ENCODE data around the gene CFAP73. TPM values are rescaled to one million over a fixed set of nuclear protein-coding genes. Genes with fewer than 3 reads are reported as not detected.

CFAP73 gene
- total RNA-seq, 1 donor from 2014 or later = not detected

GRCh38 chr12:113119980-113120669, 29.4 kb upstream of the CFAP73 start:
- DNase-seq (ENCODE audit: low spot score) = no peak

- DNase-seq (ENCODE audit: low spot score) = no peak
Measured at GRCh38 chr12:113120670-113121370, 28.7 kb upstream of the CFAP73 start.

DNA sequence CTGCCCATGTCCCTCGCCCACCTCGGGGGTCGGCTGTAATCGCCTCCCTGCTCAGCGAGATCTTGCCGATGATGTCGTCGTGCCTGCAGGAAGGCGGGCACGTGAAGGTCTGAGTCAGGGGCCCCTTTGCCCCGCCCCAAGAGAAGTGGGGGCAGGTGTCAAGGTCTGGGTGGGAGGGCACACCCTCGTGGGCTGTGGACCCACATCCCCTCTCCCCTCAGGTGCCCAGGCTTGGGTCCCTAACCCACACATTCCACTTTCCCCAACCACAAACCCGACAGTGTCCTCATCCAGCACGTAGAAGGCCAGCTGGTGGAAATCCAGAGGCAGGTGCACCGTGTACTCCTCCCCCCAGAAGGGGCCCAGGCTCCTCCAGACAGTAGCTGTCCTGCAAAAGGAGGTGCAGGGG, 21.7 kb upstream of the CFAP73 start:
- no peak for DNase-seq (ENCODE audit: low spot score)

DNA sequence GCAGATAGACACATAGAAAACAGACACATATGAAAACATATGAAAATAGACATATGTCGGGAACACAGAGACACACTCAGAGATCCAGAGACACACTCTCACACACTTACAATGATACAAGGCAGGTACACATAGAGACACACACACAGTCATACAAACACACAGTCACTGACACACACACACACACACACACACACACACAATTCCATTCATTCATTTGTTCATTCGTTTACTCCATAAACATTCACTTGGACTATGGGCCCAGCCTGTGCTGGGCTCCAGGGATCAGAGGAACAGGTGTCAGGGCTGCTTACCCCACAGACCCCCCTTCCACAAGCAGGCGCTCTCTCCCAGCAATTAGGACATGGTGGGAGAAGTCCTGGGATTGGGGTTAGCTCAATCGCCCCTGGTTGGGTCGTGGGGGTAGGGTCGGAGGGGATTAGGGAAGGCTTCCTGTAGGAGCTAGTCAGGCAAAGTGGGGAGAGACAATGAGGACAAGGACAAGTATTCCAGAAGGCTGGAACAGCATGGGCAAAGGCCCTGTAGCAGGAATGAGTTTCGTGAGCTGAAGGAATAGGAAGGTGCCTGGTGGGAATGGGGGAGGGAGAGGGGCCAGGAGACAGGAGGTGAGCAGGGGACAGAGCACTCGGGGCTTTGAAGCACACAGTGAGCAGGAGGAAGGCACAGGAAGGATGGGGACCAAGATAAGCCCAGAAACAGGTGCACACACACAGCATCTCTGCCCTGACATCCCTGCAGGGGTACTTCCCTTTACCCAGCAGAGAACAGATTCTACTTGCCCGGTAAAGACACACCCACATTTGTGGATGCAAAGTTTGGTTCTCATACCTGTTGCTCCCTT, 20.5 kb upstream of the CFAP73 start:
- DNase-seq (ENCODE audit: low spot score) = no peak

DNA sequence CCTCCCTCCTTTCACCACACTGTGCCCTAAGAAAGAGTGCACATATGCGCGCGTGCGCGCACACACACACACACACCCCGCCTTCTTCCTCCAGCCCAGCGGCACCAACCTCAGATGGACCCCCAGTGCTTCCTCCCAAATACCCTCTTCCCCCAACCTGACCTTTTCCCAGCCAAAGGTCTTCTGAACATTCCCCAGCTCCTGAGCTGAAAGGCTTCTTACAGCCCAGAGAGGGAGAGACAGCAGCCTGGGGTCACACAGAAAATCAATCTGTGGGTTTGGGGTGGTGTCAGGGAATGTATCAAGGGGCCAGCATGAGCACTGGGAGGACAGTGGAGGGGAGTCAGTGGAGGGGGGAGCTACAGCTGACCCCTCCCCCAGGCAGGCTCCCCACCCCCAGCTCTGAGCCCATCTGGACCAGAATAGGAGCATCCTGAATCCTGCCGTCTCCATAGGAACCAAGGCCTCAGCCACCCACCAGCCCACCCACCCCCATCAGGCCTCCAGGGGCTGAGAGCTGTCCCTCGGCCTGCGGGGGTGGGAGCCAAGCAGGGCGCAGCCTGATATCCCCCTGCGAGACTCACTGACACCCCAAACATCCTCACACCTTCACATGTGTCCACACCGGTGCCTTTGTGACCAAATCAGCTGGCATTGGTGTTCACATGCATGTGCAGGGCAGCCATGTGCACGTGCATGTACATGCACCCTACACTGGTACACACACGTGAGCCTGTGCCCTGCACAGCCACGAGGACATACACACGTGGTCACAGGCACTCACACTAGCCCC, 19.7 kb upstream of the CFAP73 start:
- no peak for DNase-seq (ENCODE audit: low spot score)

DNA sequence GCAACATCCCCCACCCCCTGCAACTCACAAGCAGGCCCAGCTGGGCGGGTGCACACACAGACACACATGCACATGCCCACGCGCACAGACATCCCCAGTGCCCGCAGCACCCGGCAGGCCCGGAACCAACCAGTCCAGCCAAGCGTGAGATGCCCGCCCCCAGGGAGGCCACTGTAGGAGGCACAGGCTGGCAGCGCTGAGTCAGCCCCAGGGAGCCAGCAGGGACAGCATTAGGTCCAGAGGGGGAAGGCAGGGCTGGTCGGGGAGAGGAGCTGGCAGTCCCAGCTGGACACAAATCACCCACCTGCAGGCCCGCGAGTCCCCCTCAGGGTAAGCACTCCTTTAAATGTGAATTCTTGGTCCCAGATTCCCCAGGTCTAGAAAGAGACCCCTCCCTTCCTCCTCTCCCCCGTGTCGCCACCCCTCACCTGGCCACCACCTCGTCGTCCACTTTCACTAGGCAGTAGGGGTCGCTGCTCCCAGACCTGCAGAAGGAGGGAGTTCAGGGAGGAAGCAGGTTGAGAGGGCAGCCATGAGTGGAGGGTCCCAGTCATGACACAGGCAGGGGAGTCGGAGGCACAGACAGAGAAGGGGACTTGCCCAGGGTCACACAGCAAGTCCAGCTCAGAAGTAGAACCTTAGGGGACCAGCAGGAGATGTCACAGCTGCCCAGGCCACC, 18.9 kb upstream of the CFAP73 start:
- no peak for DNase-seq (ENCODE audit: low spot score)

DNA sequence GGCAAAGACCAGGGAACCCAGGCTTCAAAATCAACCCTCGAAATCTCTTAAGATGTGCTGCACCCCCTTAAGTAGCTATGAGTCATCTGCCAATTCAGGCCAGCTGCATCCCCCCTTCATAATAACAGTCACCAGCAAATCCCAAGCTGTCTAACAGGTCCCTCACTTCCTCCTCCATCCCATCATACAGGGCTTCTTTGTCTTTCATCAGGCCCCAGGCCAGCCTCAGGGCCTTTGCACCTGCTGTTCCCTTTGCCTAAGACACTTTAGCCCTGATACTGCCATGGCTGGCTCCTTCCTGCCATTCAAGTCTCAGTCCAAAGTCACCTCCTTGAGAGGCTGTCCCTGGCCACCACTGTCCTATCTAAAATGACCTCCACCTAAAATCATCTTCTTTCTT, 18.0 kb upstream of the CFAP73 start:
- DNase-seq (ENCODE audit: low spot score) = no peak

DNA sequence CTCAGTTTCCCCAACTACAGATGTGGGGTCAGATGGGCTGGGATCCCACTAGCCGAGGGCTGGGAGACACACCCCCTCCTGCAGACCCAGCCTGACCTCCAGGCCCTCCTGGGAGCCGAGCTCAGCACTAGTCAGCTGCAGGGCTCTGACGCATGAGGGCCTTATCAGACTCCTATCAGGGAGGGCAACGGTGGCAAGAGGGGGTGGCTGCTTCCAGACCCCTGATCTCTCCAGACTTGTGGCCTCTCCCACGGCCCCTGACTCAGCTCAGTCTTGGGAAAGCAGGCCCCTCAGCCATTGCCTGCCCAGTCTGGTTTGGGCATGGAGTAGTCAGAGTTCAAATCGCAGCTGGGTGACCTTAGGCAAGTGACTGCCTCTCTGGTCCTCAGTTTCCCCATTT, 16.5 kb upstream of the CFAP73 start:
- no peak for DNase-seq (ENCODE audit: low spot score)

GRCh38 chr12:113133666-113134065, 15.9 kb upstream of the CFAP73 start:
- DNase-seq (ENCODE audit: low spot score) = no peak

- no peak for DNase-seq (ENCODE audit: low spot score)
Measured at GRCh38 chr12:113134071-113134470, 15.5 kb upstream of the CFAP73 start.

- DNase-seq (ENCODE audit: low spot score) = no peak
Measured at GRCh38 chr12:113134521-113134951, 15.0 kb upstream of the CFAP73 start.

- no peak for DNase-seq (ENCODE audit: low spot score)
Measured at GRCh38 chr12:113135178-113136127, 14.1 kb upstream of the CFAP73 start, which contains the start of gene RASAL1. TSS of gene RASAL1 (minus strand) at chr12:113135761. CDS start at chr12:113135462, 299 bp downstream.

DNA sequence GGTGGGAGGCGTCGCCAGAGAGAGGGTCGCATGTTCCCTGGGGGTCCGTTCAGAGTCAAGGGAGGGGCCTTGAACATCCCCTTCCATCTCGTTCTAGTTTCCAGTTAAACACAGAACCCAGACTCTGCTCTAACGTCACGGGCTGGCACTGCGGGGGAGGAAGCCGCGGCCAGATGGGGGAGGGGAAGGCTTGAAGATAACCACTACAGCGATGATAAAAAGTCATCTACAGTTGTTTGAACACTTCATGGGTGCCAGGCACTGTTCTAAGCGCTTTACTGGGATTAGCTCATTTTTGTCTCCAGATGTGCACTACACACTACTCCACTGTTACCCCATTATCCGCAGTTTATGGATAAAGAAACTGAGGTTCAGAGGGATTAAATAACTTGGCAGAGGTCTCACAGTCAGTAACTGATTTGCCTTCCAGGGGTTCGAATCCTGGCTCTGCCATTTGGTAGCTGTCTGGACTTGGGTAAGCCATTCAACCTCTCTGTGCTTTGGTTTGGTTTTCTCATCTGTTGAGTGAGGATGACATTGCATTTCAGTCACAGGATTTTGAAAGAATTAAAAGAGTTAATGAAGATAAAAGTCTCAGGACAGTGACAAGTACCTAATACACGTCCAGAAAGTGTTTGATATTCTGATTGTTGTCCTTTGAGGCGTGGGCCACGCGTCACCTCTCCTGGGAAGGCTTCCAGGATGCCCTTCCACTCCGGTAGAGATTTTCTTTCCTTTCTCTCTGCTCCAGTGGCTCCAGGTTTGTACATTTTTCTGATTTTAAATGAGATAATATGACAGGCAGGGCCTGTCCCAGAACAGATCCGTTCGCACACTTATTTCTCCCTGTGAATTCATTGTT, 13.2 kb upstream of the CFAP73 start:
- no peak for DNase-seq (ENCODE audit: low spot score)

DNA sequence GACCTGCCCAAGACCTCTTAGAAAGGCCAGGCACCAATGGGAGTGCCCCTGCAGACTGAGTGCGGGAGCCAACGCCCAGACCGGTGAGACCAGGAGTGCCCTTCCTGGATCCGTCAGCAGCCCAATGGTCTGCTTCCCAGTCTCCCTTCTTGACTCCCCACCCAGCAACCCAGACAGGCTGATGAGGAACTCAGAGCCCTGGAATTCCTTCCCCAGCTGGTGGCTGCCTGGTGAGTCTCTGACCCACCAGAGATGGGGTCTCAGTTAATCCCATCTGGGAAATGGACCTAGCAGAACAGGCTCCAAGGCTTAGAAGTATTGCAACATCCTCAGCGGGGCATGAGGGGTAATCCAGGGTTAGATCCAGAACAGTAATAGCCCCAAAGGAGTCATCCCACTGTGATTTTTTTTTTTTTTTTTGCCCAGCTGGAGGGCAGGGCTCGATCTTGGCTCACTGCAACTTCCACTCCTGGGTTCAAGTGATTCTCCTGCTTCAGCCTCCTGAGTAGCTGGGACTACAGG, 12.5 kb upstream of the CFAP73 start:
- no peak for DNase-seq (ENCODE audit: low spot score)

- no peak for DNase-seq (ENCODE audit: low spot score)
Measured at GRCh38 chr12:113137861-113138783, 11.4 kb upstream of the CFAP73 start.

DNA sequence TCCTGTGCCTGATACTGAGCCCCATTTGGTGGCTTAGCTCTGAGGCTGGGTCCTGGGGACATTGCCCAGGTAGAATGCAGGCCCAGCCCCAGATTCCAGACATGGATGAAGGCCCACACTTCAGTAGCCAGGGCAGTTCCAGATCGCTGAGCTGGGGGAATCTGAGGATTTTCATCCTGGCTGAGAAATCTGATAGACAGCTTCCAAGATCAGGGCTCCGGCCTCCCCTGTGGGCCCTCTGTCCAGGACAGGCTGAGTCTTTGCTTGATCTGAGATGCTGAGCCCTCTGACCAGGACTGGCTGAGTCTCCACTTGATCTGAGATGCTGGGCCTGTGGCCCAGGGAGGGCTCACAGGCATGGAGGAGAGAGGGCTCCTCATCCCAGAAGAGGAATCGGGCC, 10.7 kb upstream of the CFAP73 start:
- DNase-seq (ENCODE audit: low spot score) = no peak

- DNase-seq (ENCODE audit: low spot score) = no peak
Measured at GRCh38 chr12:113140706-113141105, 8.8 kb upstream of the CFAP73 start.
